ENCODE measurements around the gene RGS17.

- TF ChIP-seq, protein P1, sequence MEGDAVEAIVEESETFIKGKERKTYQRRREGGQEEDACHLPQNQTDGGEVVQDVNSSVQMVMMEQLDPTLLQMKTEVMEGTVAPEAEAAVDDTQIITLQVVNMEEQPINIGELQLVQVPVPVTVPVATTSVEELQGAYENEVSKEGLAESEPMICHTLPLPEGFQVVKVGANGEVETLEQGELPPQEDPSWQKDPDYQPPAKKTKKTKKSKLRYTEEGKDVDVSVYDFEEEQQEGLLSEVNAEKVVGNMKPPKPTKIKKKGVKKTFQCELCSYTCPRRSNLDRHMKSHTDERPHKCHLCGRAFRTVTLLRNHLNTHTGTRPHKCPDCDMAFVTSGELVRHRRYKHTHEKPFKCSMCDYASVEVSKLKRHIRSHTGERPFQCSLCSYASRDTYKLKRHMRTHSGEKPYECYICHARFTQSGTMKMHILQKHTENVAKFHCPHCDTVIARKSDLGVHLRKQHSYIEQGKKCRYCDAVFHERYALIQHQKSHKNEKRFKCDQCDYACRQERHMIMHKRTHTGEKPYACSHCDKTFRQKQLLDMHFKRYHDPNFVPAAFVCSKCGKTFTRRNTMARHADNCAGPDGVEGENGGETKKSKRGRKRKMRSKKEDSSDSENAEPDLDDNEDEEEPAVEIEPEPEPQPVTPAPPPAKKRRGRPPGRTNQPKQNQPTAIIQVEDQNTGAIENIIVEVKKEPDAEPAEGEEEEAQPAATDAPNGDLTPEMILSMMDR (IDR thresholded peaks at IDR 0.05): no peak
- TF ChIP-seq EZH2 (IDR thresholded peaks at IDR 0.05): no peak
- no peak for TF ChIP-seq EZH2phosphoT487 (IDR thresholded peaks at IDR 0.05)
These were observed 87.4 kb downstream of the RGS17 start for GRCh38 chr6:153043719-153044118.
